ENCODE measurements around the gene FBXW4. TPM values are rescaled to one million over a fixed set of nuclear protein-coding genes. Genes with fewer than 3 reads are reported as not detected.

FBXW4 gene
- total RNA-seq, 4 donors from 2014 or later, result 48.4 to 91.6 (median 55.6) TPM

- Histone ChIP-seq H3K9me3 (no peaks in the 10 kb centered on the region), H3K36me3 (no peaks in the 10 kb centered on the region), H3K27me3 (peaks cover 10% of the 10 kb centered on the region), H3K27ac (no peak overlapping the region), H3K4me3 (no peak overlapping the region), H3K4me1 (peaks cover 11 to 16% (median 14%) of the 10 kb centered on the region in 4 donors)
- no peak for DNase-seq
- intact Hi-C loops (cut with DNase I; ENCODE audit: low total_unique reads) (no loop called here), in situ Hi-C loops (cut with MboI; ENCODE audit: low pct_ligation_motif_present in 1 of 4, low pct_unique_long_range_greater_than_20kb in 1 of 4, low sequenced_read_pairs in 3 of 4) (loop anchor here (25.0 kb wide), 3 partner anchors 262 to 362 kb away; no protein-coding TSS in a partner anchor)
- WGBS, 2 donors (ENCODE audit: low coverage in 1 of 2), result 88% methylated on average over 25 of the region's 25 CpGs; no CpG with 5 or more reads in 1 of the 2 donors
- TF ChIP-seq CTCF (IDR thresholded peaks at IDR 0.05) (no peak), EP300 (IDR thresholded peaks at IDR 0.05; ENCODE audit: low read depth) (no peak), POLR2AphosphoS5 (IDR thresholded peaks at IDR 0.05) (no peak), POLR2A (IDR thresholded peaks at IDR 0.05) (no peak)
These were observed 120.9 kb downstream of the FBXW4 start for GRCh38 chr10:101573885-101574753.

GRCh38 chr10:101572785-101573184 lies 122.2 kb downstream of the FBXW4 start:
- WGBS, 2 donors (ENCODE audit: low coverage in 1 of 2), result 96% methylated on average over 2 of the region's 2 CpGs; no CpG with 5 or more reads in 1 of the 2 donors
- in situ Hi-C loops (cut with MboI; ENCODE audit: low pct_ligation_motif_present in 1 of 4, low pct_unique_long_range_greater_than_20kb in 1 of 4, low sequenced_read_pairs in 3 of 4), result loop anchor here (25.0 kb wide), 3 partner anchors 260 to 360 kb away; no protein-coding TSS in a partner anchor

DNA sequence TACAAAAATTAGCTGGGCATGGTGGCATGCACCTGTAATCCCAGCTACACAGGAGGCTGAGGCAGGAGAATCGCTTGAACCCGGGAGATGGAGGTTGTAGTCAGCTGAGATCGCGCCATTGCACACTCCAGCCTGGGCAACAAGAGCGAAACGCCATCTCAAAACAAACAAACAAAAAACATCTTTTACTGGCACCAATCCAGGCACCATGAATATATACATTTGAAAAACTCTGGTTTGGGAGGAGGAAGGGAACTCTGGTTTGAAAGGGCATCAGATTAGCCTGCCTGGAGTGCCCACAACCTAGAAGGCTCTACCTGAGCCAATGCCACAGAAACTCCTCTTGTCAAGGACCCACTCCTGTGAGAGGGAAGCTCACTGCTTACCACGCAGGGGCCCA lies 122.8 kb downstream of the FBXW4 start:
- WGBS, 2 donors (ENCODE audit: low coverage in 1 of 2), result 86 to 87% methylated on average over 3 to 7 of the region's 7 CpGs
- in situ Hi-C loops (cut with MboI; ENCODE audit: low pct_ligation_motif_present in 1 of 4, low pct_unique_long_range_greater_than_20kb in 1 of 4, low sequenced_read_pairs in 3 of 4) (loop anchor here (25.0 kb wide), 3 partner anchors 260 to 360 kb away; no protein-coding TSS in a partner anchor), intact Hi-C loops (cut with DNase I; ENCODE audit: low total_unique reads) (no loop called here)
- Histone ChIP-seq H3K4me3 (no peak overlapping the region), H3K4me1 (peaks cover 11 to 16% (median 14%) of the 10 kb centered on the region in 4 donors), H3K9me3 (no peaks in the 10 kb centered on the region), H3K27ac (no peak overlapping the region), H3K27me3 (peaks cover 30% of the 10 kb centered on the region), H3K36me3 (no peaks in the 10 kb centered on the region)
- DNase-seq, result no peak
- TF ChIP-seq POLR2A (IDR thresholded peaks at IDR 0.05) (no peak), CTCF (IDR thresholded peaks at IDR 0.05) (no peak), POLR2AphosphoS5 (IDR thresholded peaks at IDR 0.05) (no peak), EP300 (IDR thresholded peaks at IDR 0.05; ENCODE audit: low read depth) (no peak)

More at GRCh38 chr10:101572785-101573184, 122.2 kb downstream of the FBXW4 start:
- no peak for TF ChIP-seq POLR2AphosphoS5 (IDR thresholded peaks at IDR 0.05)
- intact Hi-C loops (cut with DNase I; ENCODE audit: low total_unique reads), result no loop called here
- Histone ChIP-seq H3K4me3 (no peak overlapping the region), H3K4me1 (peaks cover 11 to 16% (median 14%) of the 10 kb centered on the region in 4 donors), H3K36me3 (no peaks in the 10 kb centered on the region), H3K27me3 (peaks cover 23% of the 10 kb centered on the region), H3K27ac (no peak overlapping the region), H3K9me3 (no peaks in the 10 kb centered on the region)
- DNase-seq, result no peak

GRCh38 chr10:101571271-101571925 lies 123.6 kb downstream of the FBXW4 start:
- intact Hi-C loops (cut with DNase I; ENCODE audit: low total_unique reads) (no loop called here), in situ Hi-C loops (cut with MboI; ENCODE audit: low pct_ligation_motif_present in 1 of 4, low pct_unique_long_range_greater_than_20kb in 1 of 4, low sequenced_read_pairs in 3 of 4) (loop anchor here (25.0 kb wide), 3 partner anchors 259 to 359 kb away; no protein-coding TSS in a partner anchor)
- Histone ChIP-seq H3K4me3 (no peak overlapping the region), H3K27ac (no peak overlapping the region), H3K9me3 (no peaks in the 10 kb centered on the region), H3K36me3 (no peaks in the 10 kb centered on the region), H3K27me3 (peaks cover 37% of the 10 kb centered on the region), H3K4me1 (peaks cover 15 to 20% (median 19%) of the 10 kb centered on the region in 4 donors)
- TF ChIP-seq EP300 (IDR thresholded peaks at IDR 0.05; ENCODE audit: low read depth), result no peak
- TF ChIP-seq POLR2A (IDR thresholded peaks at IDR 0.05), result no peak
- TF ChIP-seq POLR2AphosphoS5 (IDR thresholded peaks at IDR 0.05), result no peak
- TF ChIP-seq CTCF (IDR thresholded peaks at IDR 0.05), result no peak
- WGBS, 2 donors (ENCODE audit: low coverage in 1 of 2), result 49 to 73% methylated on average over 2 to 8 of the region's 8 CpGs
- no peak for DNase-seq

Measured in transverse colon (tissue), 4 donors.